GM11168 (cell line): Measurements from ENCODE around the gene KDM4B.

ENCODE experiments used
- in situ Hi-C: fragments of 300-500 bp; cut with MboI; formaldehyde crosslinking; loops from one replicate; pipeline ENCODE4 v1.12.0; 2022; ENCODE audit warnings: low sequenced_read_pairs; ENCODE audit not compliant: unreplicated experiment

KDM4B gene

DNA sequence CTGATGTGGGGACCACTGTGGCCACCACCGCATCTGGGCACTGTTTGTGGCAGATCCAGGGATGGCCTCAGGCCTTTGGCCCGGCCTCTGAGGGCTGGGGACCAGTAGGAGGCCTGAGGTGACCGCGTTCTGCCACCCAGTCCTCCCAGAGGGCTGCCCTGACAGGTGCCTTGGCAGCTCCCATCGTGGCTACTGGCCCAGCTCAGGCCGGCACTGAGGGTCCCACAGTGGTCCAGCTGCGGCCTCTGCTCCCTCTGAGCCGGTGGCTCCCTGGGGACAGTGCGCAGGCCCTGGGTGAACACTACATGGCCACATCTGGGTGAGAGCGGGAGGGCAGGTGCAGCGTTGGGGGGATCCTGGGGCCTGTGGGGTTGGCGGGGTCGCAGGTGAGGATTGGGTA lies 61.9 kb downstream of the KDM4B start:
- in situ Hi-C loops, result loop anchor here (10.0 kb wide), 1 partner anchor 156 kb away; no protein-coding TSS in a partner anchor

DNA sequence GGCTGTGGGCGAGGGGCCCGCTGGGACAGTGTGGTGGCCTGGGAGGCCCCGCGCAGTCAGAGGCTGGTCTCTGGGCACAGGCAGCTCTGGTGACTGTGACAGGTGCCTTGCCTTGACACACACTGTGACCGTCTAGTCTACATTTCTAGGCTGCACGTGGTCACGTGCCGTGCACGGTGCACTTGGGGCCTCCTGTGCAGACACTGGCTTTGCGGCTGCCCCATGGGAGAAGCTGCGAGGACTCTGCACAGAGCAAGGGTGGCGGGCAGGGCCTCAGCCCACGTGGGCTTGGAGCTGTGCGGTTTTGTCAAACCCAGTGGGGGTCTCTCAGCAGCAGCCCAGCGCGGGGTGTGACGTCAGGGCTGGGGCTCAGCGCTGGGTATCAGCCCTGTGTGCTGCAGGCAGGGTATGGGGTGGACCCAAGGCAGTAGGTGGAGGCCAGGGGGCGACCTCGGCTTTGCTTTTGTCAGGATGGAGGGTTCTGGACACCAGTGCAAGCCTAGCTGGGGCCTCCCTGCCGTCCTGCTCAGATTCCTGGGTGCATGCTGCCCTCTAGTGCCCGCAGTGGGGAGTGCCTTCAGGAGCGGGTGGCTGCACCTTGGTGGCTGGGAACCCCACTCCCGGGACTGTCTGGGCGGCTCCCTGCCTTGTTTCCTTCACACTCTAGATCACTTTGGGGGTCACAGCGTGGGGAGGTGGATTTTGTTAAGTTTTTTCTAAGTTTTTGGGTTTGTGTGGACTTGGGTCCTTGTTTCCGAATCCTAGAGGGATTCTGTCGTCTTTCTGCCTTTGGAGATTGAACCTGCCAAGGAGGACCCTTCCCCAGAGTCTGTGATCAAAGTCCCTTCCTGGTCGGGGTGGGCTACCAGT lies 62.6 kb downstream of the KDM4B start:
- in situ Hi-C loops, result loop anchor here (10.0 kb wide), 1 partner anchor 157 kb away; no protein-coding TSS in a partner anchor

- in situ Hi-C loops, result loop anchor here (10.0 kb wide), 1 partner anchor 158 kb away; no protein-coding TSS in a partner anchor
Measured at GRCh38 chr19:5032101-5032967, 63.4 kb downstream of the KDM4B start.

- in situ Hi-C loops, result loop anchor here (10.0 kb wide), 1 partner anchor 160 kb away; no protein-coding TSS in a partner anchor
Measured at GRCh38 chr19:5035105-5035761, 66.3 kb downstream of the KDM4B start.

GRCh38 chr19:5035793-5036697 lies 67.1 kb downstream of the KDM4B start:
- in situ Hi-C loops, result loop anchor here (10.0 kb wide), 1 partner anchor 161 kb away; no protein-coding TSS in a partner anchor

DNA sequence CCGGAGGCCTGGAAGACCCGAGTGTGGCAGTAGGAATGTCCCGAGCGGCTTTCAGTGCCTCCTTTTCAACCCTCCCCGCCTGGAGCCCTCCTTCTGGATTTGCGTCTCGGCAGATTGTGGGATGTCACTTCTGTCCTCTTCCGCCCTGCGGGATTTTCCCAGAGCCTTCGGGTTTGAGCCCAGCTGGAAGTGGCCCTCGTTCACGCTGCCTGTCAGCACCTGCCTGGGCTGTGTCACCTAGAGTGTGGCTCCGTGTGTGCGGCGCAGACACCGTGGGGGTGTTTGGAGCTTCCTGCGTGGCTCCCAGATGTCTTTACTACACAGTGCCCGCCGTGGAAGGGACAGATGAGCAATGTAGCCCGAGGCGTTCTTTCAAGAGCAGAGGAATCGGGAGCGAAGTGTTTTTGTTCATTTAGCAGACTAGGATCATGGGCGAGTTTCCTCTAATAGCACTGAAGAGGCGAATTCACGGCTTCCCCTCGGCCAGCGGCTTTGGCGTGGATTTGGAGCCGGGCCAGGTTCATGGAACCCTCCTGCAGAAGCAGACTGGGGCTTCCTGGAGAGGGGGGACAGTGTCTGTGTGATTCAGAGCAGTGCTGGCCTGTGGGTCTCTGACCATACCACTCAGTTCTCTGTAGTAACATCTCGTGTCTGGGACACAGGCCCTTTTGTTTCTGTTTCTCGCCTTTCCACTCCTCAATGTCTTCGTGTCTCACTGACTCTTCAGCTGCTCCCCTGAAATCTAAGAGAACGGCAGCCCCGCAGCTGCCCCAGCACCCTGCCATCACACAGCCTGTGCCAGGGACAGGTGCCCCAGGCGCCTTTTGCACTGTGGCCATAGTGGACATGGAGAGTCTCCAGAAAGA lies 68.0 kb downstream of the KDM4B start:
- in situ Hi-C loops, result loop anchor here (10.0 kb wide), 1 partner anchor 162 kb away; no protein-coding TSS in a partner anchor

- in situ Hi-C loops, result loop anchor here (10.0 kb wide), 1 partner anchor 163 kb away; no protein-coding TSS in a partner anchor
Measured at GRCh38 chr19:5037936-5038335, 69.0 kb downstream of the KDM4B start.

DNA sequence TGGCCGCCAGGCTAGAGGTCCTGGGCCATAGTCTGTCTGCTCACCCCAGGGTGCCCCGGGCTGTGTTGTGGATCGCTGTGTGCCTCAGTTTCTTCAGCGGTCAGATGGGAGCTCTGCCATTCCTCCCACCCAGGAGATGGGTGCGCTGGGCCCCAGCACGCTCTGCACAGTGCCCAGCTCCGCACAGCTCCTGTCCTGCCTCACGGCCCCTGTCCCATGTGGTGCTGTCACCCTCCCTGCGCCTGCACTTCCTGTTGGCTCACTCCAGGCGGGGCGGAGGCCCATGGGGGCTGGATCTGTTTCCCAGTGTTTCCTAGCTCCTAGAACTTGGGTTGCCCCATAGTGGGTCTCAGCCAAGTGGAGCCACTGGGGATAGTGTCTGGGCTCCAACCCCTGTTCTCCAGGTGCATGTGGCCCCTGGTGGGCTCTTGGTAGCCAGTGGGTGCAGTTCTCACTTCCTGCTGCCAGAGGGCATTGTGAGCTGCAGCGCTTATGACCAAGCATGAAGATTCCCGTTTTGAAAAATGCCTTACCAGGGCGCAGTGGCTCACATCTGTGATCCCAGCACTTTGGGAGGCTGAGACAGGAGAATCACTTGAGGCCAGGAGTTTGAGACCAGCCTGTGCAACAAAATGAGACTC lies 69.8 kb downstream of the KDM4B start:
- in situ Hi-C loops, result loop anchor here (10.0 kb wide), 1 partner anchor 164 kb away; no protein-coding TSS in a partner anchor

- in situ Hi-C loops, result loop anchor here (10.0 kb wide), 1 partner anchor 165 kb away; no protein-coding TSS in a partner anchor
Measured at GRCh38 chr19:5039642-5040543, 71.0 kb downstream of the KDM4B start.

- in situ Hi-C loops, result no loop called here
Measured at GRCh38 chr19:5040544-5041167, 71.7 kb downstream of the KDM4B start.

- in situ Hi-C loops, result no loop called here
Measured at GRCh38 chr19:5041168-5041912, 72.4 kb downstream of the KDM4B start.

DNA sequence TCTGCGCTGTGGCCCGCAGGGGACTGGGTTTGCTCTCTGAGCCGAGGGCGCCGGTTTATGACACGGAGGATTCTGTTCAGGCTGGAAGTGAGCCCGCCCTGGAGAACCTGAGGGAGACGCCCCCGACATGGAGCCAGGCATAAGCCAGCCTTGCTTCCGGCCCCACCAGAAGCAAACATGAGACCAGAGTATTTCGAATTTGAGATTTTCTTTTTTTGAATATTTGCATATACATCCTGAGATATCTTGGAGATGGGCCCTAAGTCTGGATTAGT lies 72.9 kb downstream of the KDM4B start:
- in situ Hi-C loops, result no loop called here

- in situ Hi-C loops, result no loop called here
Measured at GRCh38 chr19:5042556-5042955, 73.6 kb downstream of the KDM4B start.

DNA sequence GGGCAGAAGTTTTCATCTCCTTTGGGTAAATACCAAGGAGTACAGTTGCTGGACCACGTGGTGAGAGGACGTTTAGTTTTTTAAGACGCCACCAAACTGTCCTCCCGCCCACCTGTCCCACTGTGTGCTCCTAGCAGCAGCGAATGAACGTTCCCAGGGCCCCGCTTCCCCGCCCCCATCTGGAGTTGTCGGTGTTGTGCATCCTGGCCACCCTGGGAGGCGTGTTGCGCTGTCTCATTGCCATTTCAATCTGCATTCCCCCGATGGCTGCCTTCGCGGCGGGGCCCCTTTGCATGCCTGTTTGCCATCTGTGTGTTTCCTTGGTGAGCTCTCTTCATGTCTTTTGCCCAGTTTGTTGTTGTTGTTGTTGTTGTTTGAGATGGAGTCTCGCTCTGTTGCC lies 76.1 kb downstream of the KDM4B start:
- in situ Hi-C loops, result no loop called here

DNA sequence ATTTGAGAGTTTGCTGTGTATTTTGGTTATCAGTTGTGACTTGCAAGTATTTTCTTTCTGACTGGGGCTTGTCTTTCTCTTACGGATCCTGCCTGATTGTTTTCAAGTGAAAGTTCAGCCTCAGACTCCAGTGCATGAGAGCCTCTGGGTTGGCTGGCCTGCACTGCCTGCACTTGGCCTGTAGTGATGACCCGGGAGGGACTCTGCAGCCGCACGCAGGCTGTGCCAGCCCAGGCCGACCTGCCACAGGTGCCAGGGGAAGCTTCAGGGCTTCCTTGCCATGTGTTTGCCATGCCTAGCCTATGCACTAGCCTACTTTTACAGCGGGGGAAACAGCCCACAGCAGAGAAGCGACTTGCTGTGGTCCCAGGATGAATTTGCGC lies 77.0 kb downstream of the KDM4B start:
- in situ Hi-C loops, result no loop called here
